GM19395 (cell line): ENCODE measurements around the gene CFAP410.
A peak's percentile ranks its signal among the peaks of the same experiment; 100 is the strongest.

Experiments used
- ATAC-seq: cut with Tn5 transposase; IDR thresholded peaks from one replicate; pipeline ENCODE4 v1.9.1; 2021; ENCODE audit warnings: mild to moderate bottlenecking, moderate library complexity; ENCODE audit not compliant: unreplicated experiment

Gene CFAP410

DNA sequence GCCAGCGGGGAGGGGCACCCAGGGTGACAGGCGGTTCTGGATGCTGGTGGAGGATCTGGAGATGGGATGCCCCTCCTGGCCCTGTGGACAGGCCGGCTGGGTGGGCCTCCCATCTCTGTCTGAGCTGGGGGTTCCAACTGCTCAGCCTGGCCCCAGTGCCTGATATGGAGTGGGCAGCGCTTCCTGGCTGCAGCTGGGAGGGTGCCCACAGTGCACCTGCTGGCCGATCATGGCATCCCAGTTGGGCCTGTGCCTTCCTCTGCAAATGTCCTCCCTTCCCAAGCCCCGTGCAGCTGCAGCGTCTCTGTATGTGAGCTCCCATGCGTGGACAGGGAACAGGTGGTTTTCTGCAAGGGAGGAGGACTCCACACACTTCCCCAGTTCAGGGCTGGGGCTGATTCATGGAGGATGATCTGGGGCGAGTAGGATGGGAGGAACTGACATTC is 37.2 kb downstream of the CFAP410 start:
- no peak for ATAC-seq

- no peak for ATAC-seq
Observed at GRCh38 chr21:44301141-44301540, 38.0 kb downstream of the CFAP410 start.

- ATAC-seq = peak; percentile 40
Observed at GRCh38 chr21:44300262-44300959, 38.8 kb downstream of the CFAP410 start.

DNA sequence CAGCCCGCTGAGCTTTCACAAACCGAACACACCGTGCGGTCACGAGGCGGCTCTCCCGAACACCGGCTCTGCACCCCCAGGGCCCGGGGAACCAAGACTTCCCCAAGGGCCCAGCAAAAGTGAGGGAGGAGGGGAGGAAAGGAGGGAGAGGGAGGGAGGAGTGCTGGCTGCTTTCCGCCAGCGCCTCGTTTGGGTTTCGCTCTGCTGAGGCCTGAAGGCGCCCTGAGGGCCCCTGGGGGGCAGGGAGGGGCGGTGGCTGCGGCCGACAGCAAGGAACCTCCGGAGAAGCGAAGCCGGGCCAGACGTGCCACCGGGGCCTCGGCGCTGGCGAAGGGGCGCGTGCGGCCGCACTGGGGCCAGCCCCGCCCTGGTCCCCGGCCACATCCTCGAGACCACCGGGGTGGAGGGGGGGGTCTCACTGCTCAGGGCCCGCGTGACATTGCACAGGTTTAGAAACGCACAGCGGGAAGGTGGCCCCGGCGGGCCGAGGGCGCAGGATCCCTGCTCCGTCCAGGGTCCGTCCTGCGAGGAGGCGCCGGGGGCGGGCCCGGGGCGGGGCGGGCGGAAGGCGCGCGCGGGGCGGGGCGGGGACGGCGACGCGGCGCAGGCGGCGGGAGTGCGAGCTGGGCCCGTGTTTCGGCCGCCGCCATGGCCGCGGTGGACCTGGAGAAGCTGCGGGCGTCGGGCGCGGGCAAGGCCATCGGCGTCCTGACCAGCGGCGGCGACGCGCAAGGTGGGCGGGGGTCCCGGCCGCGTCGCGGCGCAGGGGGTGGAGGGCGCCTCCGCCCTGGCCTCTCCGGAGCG is 39.5 kb downstream of the CFAP410 start, which contains the start of gene PFKL:
TSS of gene PFKL (plus strand) at position 596 of the 804 bp plus-strand sequence. CDS start at position 649, 53 bp downstream.
- ATAC-seq = peak; percentile 65

- no peak for ATAC-seq
Observed at GRCh38 chr21:44299085-44299457, 40.1 kb downstream of the CFAP410 start.

- ATAC-seq = no peak
Observed at GRCh38 chr21:44298301-44298700, 40.9 kb downstream of the CFAP410 start.

- no peak for ATAC-seq
Observed at GRCh38 chr21:44297525-44298290, 41.5 kb downstream of the CFAP410 start.

DNA sequence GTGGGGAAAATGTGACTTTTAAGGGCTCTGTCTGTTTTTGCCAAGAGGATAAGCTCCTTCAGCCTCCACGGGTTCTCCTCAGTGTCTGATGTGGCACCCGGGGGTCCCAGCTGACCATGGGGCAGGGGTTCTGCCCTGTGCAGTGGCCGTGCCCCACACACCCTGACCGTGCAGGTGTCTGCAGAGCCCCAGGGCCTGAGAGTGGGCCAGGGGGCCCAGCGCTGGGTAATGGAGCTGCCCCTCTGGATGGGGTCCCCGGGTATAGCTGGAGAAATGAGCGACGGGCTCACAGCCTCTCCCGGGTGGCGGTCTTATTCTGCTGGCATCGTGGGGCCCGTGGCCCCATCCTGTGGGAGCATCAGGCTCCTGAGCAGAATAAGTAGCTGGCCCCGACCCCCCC is 42.3 kb downstream of the CFAP410 start:
- no peak for ATAC-seq

- ATAC-seq = no peak
Observed at GRCh38 chr21:44296103-44296519, 43.1 kb downstream of the CFAP410 start.

- no peak for ATAC-seq
Observed at GRCh38 chr21:44295646-44296045, 43.5 kb downstream of the CFAP410 start.

DNA sequence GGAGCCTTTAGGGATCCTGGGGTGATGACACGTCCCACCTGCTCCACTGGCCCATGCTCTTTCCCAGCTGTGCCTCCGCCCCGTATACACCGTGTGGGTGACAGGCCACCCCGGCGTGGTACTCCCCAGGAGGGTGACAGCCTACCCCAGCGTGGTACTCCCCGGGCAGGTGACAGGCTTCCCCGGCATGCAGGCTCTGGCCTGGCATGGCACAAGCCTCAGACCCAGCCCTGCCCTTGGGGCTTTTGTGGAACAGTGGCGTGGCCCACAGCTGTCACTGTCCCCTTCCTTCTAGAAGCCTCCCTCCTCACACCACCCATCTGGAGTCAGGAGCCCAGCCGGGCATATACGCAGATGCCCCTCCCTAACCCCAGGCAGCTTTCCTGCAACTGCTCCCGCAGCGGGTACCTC is 44.0 kb downstream of the CFAP410 start:
- ATAC-seq = no peak

- no peak for ATAC-seq
Observed at GRCh38 chr21:44294391-44295162, 44.6 kb downstream of the CFAP410 start.

GRCh38 chr21:44293551-44294231 is 45.5 kb downstream of the CFAP410 start:
- ATAC-seq = no peak

GRCh38 chr21:44292812-44293195 is 46.4 kb downstream of the CFAP410 start:
- no peak for ATAC-seq

DNA sequence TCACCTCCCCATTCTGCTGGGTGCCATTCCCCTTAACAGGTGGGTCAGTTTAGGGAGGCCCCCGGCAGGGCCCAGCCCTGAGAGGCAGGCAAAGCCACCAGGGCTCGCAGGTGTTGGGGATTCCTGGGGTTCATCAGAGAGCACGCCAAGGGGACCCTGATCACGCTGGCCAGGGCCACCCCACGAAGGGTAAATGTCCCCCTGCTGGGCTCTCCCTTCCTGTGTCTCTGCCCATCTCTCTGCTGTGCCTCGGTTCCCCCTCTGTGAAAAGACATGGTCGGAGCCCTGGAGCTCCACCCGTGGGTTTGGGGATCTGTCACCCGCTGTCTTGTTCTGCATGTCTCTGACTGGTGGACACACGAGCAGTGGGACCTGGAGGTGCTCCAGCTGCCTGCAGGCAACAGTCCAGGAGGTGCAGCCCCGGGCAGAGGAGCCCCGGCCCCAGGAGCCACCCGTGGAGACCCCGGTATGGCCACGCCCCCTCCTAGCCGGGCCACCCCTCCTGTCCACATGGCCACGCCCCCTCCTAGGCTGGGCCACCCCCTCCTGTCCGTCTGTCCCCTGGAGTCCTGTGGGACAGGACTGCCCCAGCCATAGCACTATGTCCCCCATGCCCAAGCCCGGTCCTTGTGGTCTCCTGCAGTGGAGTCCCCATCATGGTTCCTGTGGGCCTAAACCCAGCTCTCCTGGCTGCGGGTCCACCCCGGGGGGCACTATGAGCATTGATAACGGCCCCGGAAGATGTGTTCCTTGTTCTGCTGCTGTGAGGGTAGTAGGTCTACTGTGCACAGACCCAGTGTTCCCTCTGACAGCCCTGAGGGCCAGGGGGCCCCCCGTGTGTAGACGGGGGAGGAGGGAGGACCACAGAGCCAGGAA is 47.0 kb downstream of the CFAP410 start:
- ATAC-seq = no peak

DNA sequence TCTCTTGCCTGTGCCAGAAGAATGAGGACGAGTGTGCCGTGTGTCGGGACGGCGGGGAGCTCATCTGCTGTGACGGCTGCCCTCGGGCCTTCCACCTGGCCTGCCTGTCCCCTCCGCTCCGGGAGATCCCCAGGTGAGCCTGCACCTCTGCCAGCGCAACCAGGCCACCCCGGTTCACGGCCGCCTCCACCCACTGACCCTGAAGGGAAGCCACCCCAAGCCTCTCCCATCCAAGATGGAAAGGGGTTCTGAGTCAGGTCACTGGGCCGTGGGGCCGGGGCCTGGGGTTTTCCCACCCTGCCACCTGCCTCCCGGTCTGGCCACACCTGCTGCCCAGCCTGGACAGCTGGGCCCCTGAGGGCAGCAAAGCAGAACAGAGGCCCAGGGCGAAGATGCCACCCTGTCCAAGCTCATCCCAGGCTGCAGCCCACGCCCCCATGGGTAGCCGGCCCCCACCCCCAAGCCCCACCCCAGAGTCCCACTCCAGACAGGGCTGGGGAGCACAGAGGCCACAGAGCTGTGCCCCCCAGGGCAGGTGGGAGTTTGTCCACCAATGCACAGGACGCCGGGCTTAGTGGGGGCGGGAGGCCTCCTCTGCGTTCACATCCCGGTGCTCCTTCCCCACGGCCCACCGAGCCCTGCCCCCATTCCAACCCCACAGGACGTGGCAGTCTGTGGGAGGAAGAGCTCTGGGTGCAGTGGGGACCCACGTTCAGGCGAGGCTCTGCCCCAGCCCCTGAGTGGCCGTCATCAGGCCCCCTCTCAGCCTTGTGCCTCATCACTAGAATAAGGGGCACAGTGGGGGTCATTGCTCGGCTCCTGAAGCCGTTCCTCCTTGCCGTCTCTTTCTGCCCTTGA is 47.9 kb downstream of the CFAP410 start:
- no peak for ATAC-seq

DNA sequence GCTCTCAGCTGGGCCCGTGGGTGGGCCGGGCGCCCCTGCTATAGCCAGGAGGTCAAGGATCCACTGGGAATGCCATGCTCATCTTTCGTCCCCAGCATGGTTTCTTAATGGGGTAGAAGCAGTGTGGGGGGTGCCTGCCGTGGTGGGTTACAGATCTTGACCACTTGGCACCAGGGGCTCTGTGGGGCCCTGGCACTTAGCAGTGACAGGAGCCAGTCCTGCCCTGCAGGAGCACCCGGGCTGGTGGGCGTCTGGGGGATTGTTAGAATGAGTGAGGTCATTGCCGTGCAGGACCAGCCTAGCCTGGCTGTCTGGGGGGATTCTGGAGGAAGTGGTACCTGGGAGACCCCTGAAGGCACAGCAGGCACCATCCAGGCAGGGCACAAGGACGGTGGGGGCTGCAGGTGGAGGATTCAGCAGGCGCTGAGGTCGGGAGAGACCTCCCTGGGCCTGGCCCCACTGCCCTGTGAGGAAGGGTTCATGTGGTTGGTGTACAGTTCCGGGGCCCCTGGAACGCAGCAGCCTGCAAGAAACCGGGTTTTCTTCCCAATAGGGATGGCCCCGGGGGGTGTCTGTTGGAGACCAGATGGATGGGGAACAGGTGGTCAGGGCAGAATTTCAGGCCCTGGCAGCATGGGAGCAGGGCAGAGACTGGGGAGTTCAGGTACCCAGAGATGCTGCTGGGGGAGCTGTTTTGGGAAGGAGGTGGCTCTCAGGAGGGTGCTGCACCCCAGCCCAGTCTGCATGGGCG is 48.7 kb downstream of the CFAP410 start:
- no peak for ATAC-seq
